Caco-2 (cell line): ENCODE data around the gene ASCC1. TPM values are rescaled to one million over a fixed set of nuclear protein-coding genes. Genes with fewer than 3 reads are reported as not detected.

Source experiments
- BruUV-seq: library from RNA; stranded (reverse); fragments of 400-500 nt; replicated peaks from 2 replicates; lab custom pipeline; 2021; lab: Mats Ljungman, UMichigan
- CTCF ChIA-PET: fragments of 300-600 bp; sonication (Branson Sonifier 250); formaldehyde crosslinking; loops from one replicate; lab custom pipeline; 2022; ENCODE audit warnings: antibody characterized with exemption; lab: Charles Lee
- POLR2A ChIA-PET: fragments of 300-600 bp; sonication (Branson Sonifier 250); formaldehyde crosslinking; loops from one replicate; lab custom pipeline; 2022; ENCODE audit warnings: antibody characterized with exemption; lab: Charles Lee
- DNase-seq, 2 experiments: peaks; one replicate each; pipeline versions ENCODE4 v3.0.0 to v3.0.0-alpha.2; 2020 to 2022
- H3K27me3 ChIP-seq: replicated peaks from 2 replicates; pipeline ENCODE4 v1.6.0; 2011; ENCODE audit warnings: low read length; ENCODE audit not compliant: control insufficient read depth, insufficient read depth
- H3K36me3 ChIP-seq: 2 replicates; pipeline ENCODE4 v1.5.1; 2011; ENCODE audit warnings: low read length; ENCODE audit not compliant: control insufficient read depth, insufficient read depth
- H3K4me1 ChIP-seq: fragments of 250-450 bp; sonication (Bioruptor Pico); 2 replicates; pipeline ENCODE4 v1.5.1; 2020; ENCODE audit warnings: mild to moderate bottlenecking
- H3K4me3 ChIP-seq: 2 replicates; pipeline ENCODE4 v1.5.1; 2011; ENCODE audit warnings: low read depth, mild to moderate bottlenecking, control low read depth, low read length
- H3K9me3 ChIP-seq: fragments of 250-450 bp; sonication (Bioruptor Pico); 2 replicates; pipeline ENCODE4 v1.5.1; 2020; ENCODE audit warnings: mild to moderate bottlenecking, moderate library complexity
- H3K27ac Mint-ChIP-seq: one replicate; pipeline ENCODE4 v1.8.0; 2022; ENCODE audit warnings: mixed read lengths; ENCODE audit not compliant: unreplicated experiment
- H3K27me3 Mint-ChIP-seq: one replicate; pipeline ENCODE4 v1.8.0; 2022; ENCODE audit warnings: mixed read lengths; ENCODE audit not compliant: insufficient read depth, unreplicated experiment
- H3K36me3 Mint-ChIP-seq: one replicate; pipeline ENCODE4 v1.8.0; 2022; ENCODE audit warnings: mild to moderate bottlenecking, mixed read lengths; ENCODE audit not compliant: insufficient read depth, unreplicated experiment
- H3K4me1 Mint-ChIP-seq: one replicate; pipeline ENCODE4 v1.8.0; 2022; ENCODE audit warnings: low read depth, mixed read lengths; ENCODE audit not compliant: unreplicated experiment
- H3K4me3 Mint-ChIP-seq: one replicate; pipeline ENCODE4 v1.8.0; 2022; ENCODE audit warnings: mild to moderate bottlenecking, moderate library complexity, mixed read lengths; ENCODE audit not compliant: unreplicated experiment
- H3K9me3 Mint-ChIP-seq: one replicate; pipeline ENCODE4 v1.8.0; 2022; ENCODE audit warnings: mixed read lengths; ENCODE audit not compliant: unreplicated experiment
- CTCF ChIP-seq, 2 experiments: fragments of 200-600 bp in 1 of 2; IDR thresholded peaks; 1 replicate in 1 of 2; 2 replicates in 1 of 2; pipeline versions ENCODE4 v1.5.1 to v1.8.0; 2011 to 2022; ENCODE audit warnings: antibody characterized with exemption in 1 of 2, control low read depth in 1 of 2, inconsistent platforms in 1 of 2, low read depth in 1 of 2, low read length in 1 of 2, mild to moderate bottlenecking in 1 of 2, moderate library complexity in 1 of 2; ENCODE audit not compliant: insufficient read depth in 1 of 2, severe bottlenecking in 1 of 2, unreplicated experiment in 1 of 2
- intact Hi-C: fragments of 100-400 bp; cut with micrococcal nuclease; formaldehyde crosslinking; loops from one replicate; pipeline ENCODE4 v1.10.0; 2022; ENCODE audit not compliant: unreplicated experiment
- total RNA-seq: library from RNA; stranded (reverse); gene quantifications from 2 replicates; pipeline ENCODE4 v1.2.3, GENCODE V29; 2022

The ASCC1 gene
- total RNA-seq, 1 experiment from 2014 or later, result 73.7 TPM

GRCh38 chr10:72260976-72261783 is 45.1 kb upstream of the ASCC1 start:
- H3K9me3 ChIP-seq, result no peaks in the 10 kb centered on the region
- peak overlapping the region; percentile 61 for H3K4me3 ChIP-seq
- CTCF ChIA-PET, result interaction anchor here (0.6 to 3.3 kb wide), 11 partner anchors 13 to 213 kb away, joined by 3 to 40 read pairs (median 5); partner anchors contain the start of genes ANAPC16, ASCC1 and DDIT4
- POLR2A ChIA-PET, result interaction anchor here (0.6 to 7.3 kb wide), 17 partner anchors 10 to 190 kb away, joined by 3 to 163 read pairs (median 5); partner anchors contain the start of genes ANAPC16, ASCC1, DDIT4 and DNAJB12
- H3K36me3 ChIP-seq, result no peaks in the 10 kb centered on the region
- peak; percentile 55 to 70 for DNase-seq
- Mint-ChIP-seq H3K9me3 (no peaks in the 10 kb centered on the region), H3K4me3 (peak overlapping the region; percentile 91), H3K36me3 (peaks cover 19% of the 10 kb centered on the region), H3K4me1 (peaks cover 29% of the 10 kb centered on the region), H3K27me3 (no peaks in the 10 kb centered on the region), H3K27ac (peak overlapping the region; percentile 96)
- peaks cover 22% of the 10 kb centered on the region for H3K4me1 ChIP-seq
- H3K27me3 ChIP-seq, result no peaks in the 10 kb centered on the region
- intact Hi-C loops, result loop anchor here (1.0 to 5.0 kb wide), 6 partner anchors 11 to 89 kb away; no protein-coding TSS in a partner anchor
- peak in 1 of 2 experiments; percentile 31 for TF ChIP-seq CTCF (IDR thresholded peaks at IDR 0.05; ENCODE audit: insufficient read depth in 1 of 2, low read depth in 1 of 2, low read length in 1 of 2, severe bottlenecking in 1 of 2, unreplicated experiment in 1 of 2)
- BruUV-seq, result TSS peak; percentile 90

- no peaks in the 10 kb centered on the region for H3K27me3 Mint-ChIP-seq
- H3K4me1 Mint-ChIP-seq, result peaks cover 29% of the 10 kb centered on the region
- Histone ChIP-seq H3K4me1 (peaks cover 22% of the 10 kb centered on the region), H3K9me3 (no peaks in the 10 kb centered on the region), H3K4me3 (peak overlapping the region; percentile 61), H3K36me3 (no peaks in the 10 kb centered on the region), H3K27me3 (no peaks in the 10 kb centered on the region)
- peak in 1 of 2 experiments; percentile 17 for TF ChIP-seq CTCF (IDR thresholded peaks at IDR 0.05; ENCODE audit: insufficient read depth in 1 of 2, low read depth in 1 of 2, low read length in 1 of 2, severe bottlenecking in 1 of 2, unreplicated experiment in 1 of 2)
- intact Hi-C loops, result loop anchor here (1.0 to 5.0 kb wide), 6 partner anchors 12 to 88 kb away; no protein-coding TSS in a partner anchor
- BruUV-seq, result TSS peak; percentile 78
- no peaks in the 10 kb centered on the region for H3K9me3 Mint-ChIP-seq
- ChIA-PET CTCF (interaction anchor here (0.6 to 3.3 kb wide), 11 partner anchors 13 to 212 kb away, joined by 3 to 40 read pairs (median 5); partner anchors contain the start of genes ANAPC16, ASCC1 and DDIT4), POLR2A (interaction anchor here (0.5 to 7.3 kb wide), 19 partner anchors 9 to 189 kb away, joined by 3 to 163 read pairs (median 5); partner anchors contain the start of genes ANAPC16, ASCC1, DDIT4 and DNAJB12)
- H3K4me3 Mint-ChIP-seq, result peak overlapping the region; percentile 91
- peak overlapping the region; percentile 96 for H3K27ac Mint-ChIP-seq
- DNase-seq, result peak; percentile 94 to 98
- peaks cover 19% of the 10 kb centered on the region for H3K36me3 Mint-ChIP-seq
These were observed 44.3 kb upstream of the ASCC1 start for GRCh38 chr10:72260239-72260975.
